Esophagus squamous epithelium (tissue), 5 donors: Measurements from ENCODE around the gene TMEM255B. TPM values are rescaled to one million over a fixed set of nuclear protein-coding genes. Genes with fewer than 3 reads are reported as not detected.
"Not testable (repeated sequence)": the region's sequence is repeated elsewhere in the genome, so short reads cannot be mapped to it uniquely, and the experiment has no call there.

Experiments
- DNase-seq: peaks from one replicate; lab custom pipeline; 2025; lab: John Stamatoyannopoulos, UW
- H3K27ac ChIP-seq, 4 donors: fragments of 200-600 bp; sonication (generic); one replicate each; pipeline ENCODE4 v1.5.1; 2016 to 2019; ENCODE audit warnings: mild to moderate bottlenecking in 1 of 4
- H3K27me3 ChIP-seq, 4 donors: fragments of 200-600 bp; sonication (generic); 1 replicate in 3 of 4; 2 replicates in 1 of 4; pipeline versions ENCODE4 v1.5.1 to v1.6.0; 2017 to 2021; ENCODE audit warnings: antibody characterized with exemption in 1 of 4
- H3K36me3 ChIP-seq, 3 donors: fragments of 200-600 bp; sonication (generic); one replicate each; pipeline ENCODE4 v1.5.1; 2016 to 2019
- H3K4me1 ChIP-seq, 3 donors: fragments of 200-600 bp; sonication (generic); one replicate each; pipeline ENCODE4 v1.5.1; 2017 to 2019
- H3K4me3 ChIP-seq, 4 donors: fragments of 200-600 bp; sonication (generic); 1 replicate in 3 of 4; 2 replicates in 1 of 4; pipeline ENCODE4 v1.5.1; 2016 to 2019; ENCODE audit warnings: mild to moderate bottlenecking in 2 of 4, moderate library complexity in 1 of 4
- H3K9me3 ChIP-seq, 3 donors: fragments of 200-600 bp; sonication (generic); one replicate each; pipeline ENCODE4 v1.5.1; 2016 to 2019
- POLR2A ChIP-seq, 4 donors: fragments of 450-650 bp; IDR thresholded peaks; one replicate each; pipeline ENCODE4 v1.6.1; 2017; ENCODE audit warnings: antibody characterized with exemption in 4 of 4, mild to moderate bottlenecking in 4 of 4, moderate library complexity in 3 of 4
- WGBS, 2 donors: methylation state at CpG; one replicate each; pipeline ENCODE4 v1.1.5; 2018; 5-methylcytosine and 5-hydroxymethylcytosine counted together
- intact Hi-C: fragments of 100-400 bp; cut with DNase I; formaldehyde crosslinking; loops from one replicate; pipeline ENCODE4 v1.15.0; 2022
- total RNA-seq, 4 donors: library from RNA; depleted of rRNA; stranded (reverse); fragments of >200 nt; gene quantifications; one replicate each; pipeline ENCODE4 v1.1.0, GENCODE V29; 2016
- TF ChIP-seq, protein P1 (sequence below), 6 experiments: fragments of 450-650 bp in 4 of 6; fragments of 200-600 bp in 2 of 6; sonication (generic) in 2 of 6; IDR thresholded peaks; one replicate each; pipeline ENCODE4 v1.5.1; 2016 to 2019; ENCODE audit warnings: antibody characterized with exemption in 6 of 6, mild to moderate bottlenecking in 4 of 6, moderate library complexity in 4 of 6
- donor health status: DM: yes; HTN: yes; CAD: no.

TMEM255B gene
- total RNA-seq, 4 donors from 2014 or later, result 0.30 to 9.2 (median 3.2) TPM; not detected in 1

DNA sequence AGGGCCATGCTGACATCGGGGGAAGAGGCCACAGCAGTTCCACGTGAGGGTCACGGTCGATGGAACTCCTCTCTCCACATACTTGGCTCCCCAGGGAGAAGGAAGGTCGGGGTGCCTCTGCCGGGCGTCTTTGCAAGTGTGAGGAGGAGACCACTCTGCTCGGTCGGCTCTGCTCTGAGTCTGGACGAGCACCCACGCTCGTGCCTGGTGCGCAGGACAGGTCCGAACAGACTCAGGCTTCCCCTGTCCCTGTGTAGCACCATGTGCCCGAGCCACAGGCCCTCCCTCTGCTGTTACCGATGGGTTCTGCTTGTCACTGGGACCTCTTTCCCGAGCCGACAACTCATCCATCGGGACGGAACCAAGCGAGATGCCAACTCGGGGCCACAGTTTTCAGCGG, 35.1 kb downstream of the TMEM255B start:
- H3K36me3 ChIP-seq, result peaks cover 0 to 12% (median 0%) of the 10 kb centered on the region in 3 donors
- WGBS, 2 donors, result 76 to 80% methylated on average over 3 to 4 of the region's 23 CpGs
- intact Hi-C loops, result no loop called here
- H3K27ac ChIP-seq, result no peak overlapping the region
- DNase-seq, result no peak
- TF ChIP-seq, protein P1, sequence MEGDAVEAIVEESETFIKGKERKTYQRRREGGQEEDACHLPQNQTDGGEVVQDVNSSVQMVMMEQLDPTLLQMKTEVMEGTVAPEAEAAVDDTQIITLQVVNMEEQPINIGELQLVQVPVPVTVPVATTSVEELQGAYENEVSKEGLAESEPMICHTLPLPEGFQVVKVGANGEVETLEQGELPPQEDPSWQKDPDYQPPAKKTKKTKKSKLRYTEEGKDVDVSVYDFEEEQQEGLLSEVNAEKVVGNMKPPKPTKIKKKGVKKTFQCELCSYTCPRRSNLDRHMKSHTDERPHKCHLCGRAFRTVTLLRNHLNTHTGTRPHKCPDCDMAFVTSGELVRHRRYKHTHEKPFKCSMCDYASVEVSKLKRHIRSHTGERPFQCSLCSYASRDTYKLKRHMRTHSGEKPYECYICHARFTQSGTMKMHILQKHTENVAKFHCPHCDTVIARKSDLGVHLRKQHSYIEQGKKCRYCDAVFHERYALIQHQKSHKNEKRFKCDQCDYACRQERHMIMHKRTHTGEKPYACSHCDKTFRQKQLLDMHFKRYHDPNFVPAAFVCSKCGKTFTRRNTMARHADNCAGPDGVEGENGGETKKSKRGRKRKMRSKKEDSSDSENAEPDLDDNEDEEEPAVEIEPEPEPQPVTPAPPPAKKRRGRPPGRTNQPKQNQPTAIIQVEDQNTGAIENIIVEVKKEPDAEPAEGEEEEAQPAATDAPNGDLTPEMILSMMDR (IDR thresholded peaks at IDR 0.05), result no peak
- TF ChIP-seq POLR2A (IDR thresholded peaks at IDR 0.05), result no peak
- no peaks in the 10 kb centered on the region for H3K9me3 ChIP-seq
- H3K27me3 ChIP-seq, result peaks cover 0 to 16% (median 0%) of the 10 kb centered on the region in 4 donors
- H3K4me1 ChIP-seq, result no peaks in the 10 kb centered on the region
- H3K4me3 ChIP-seq, result no peak overlapping the region

GRCh38 chr13:113794764-113795173, 35.7 kb downstream of the TMEM255B start:
- Histone ChIP-seq H3K4me3 (no peak overlapping the region), H3K9me3 (no peaks in the 10 kb centered on the region), H3K27me3 (peaks cover 0 to 16% (median 0%) of the 10 kb centered on the region in 4 donors), H3K4me1 (no peaks in the 10 kb centered on the region), H3K36me3 (peaks cover 0 to 12% (median 0%) of the 10 kb centered on the region in 3 donors), H3K27ac (no peak overlapping the region)
- intact Hi-C loops, result no loop called here
- DNase-seq, result no peak
- no peak for TF ChIP-seq POLR2A (IDR thresholded peaks at IDR 0.05)
- TF ChIP-seq, protein P1 (IDR thresholded peaks at IDR 0.05), result no peak
- 70 to 84% methylated on average over 6 to 24 of the region's 24 CpGs for WGBS, 2 donors

DNA sequence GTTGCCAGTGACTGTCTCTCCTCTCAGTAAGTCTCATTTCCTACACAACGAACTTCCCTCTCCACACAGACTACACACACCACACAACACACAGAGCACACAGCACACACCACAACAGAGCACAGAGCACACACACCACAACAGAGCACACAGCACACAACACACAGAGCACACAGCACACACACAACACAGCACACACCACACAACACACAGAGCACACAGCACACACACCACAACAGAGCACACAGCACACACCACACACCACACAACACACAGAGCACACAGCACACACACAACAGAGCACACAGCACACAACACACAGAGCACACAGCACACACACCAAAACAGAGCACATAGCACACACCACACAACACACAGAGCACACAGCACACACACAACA, 36.3 kb downstream of the TMEM255B start:
- H3K4me1 ChIP-seq, DNase-seq, H3K4me3 ChIP-seq, H3K9me3 ChIP-seq, H3K27ac ChIP-seq, intact Hi-C loops: not testable (repeated sequence)
- WGBS, 2 donors, result 33% methylated on average over 1 of the region's 1 CpG; no CpG with 5 or more reads in 1 of the 2 donors
- peaks cover 0 to 17% (median 0%) of the 10 kb centered on the region in 4 donors for H3K27me3 ChIP-seq
- peaks cover 0 to 12% (median 0%) of the 10 kb centered on the region in 3 donors for H3K36me3 ChIP-seq

GRCh38 chr13:113796211-113796963, 37.4 kb downstream of the TMEM255B start:
- H3K27ac ChIP-seq, result no peak overlapping the region
- H3K4me1 ChIP-seq, result peaks cover 0 to 3% (median 0%) of the 10 kb centered on the region in 3 donors
- 64 to 68% methylated on average over 4 to 13 of the region's 20 CpGs for WGBS, 2 donors
- intact Hi-C loops, result no loop called here
- H3K4me3 ChIP-seq, result no peak overlapping the region
- H3K9me3 ChIP-seq, result no peaks in the 10 kb centered on the region
- DNase-seq, result no peak
- H3K36me3 ChIP-seq, result peaks cover 0 to 12% (median 0%) of the 10 kb centered on the region in 3 donors
- TF ChIP-seq POLR2A (IDR thresholded peaks at IDR 0.05), result no peak
- TF ChIP-seq, protein P1 (IDR thresholded peaks at IDR 0.05), result no peak
- peaks cover 0 to 23% (median 0%) of the 10 kb centered on the region in 4 donors for H3K27me3 ChIP-seq

- TF ChIP-seq, protein P1 (IDR thresholded peaks at IDR 0.05), result no peak
- no peak for TF ChIP-seq POLR2A (IDR thresholded peaks at IDR 0.05)
- Histone ChIP-seq H3K36me3 (peaks cover 0 to 12% (median 0%) of the 10 kb centered on the region in 3 donors), H3K9me3 (no peaks in the 10 kb centered on the region), H3K4me1 (peaks cover 0 to 10% (median 6%) of the 10 kb centered on the region in 3 donors), H3K27ac (no peak overlapping the region), H3K4me3 (no peak overlapping the region), H3K27me3 (peaks cover 0 to 30% (median 0%) of the 10 kb centered on the region in 4 donors)
- 80 to 86% methylated on average over 7 to 15 of the region's 30 CpGs for WGBS, 2 donors
- intact Hi-C loops, result no loop called here
- DNase-seq, result no peak
Observed at GRCh38 chr13:113796964-113797676, 38.1 kb downstream of the TMEM255B start.
